Fibroblast of mammary gland (primary cell): ENCODE data around the gene TEAD1.

Experiments used
- DNase-seq: peaks from one replicate; pipeline ENCODE4 v3.0.0-alpha.2; 2010; ENCODE audit warnings: low read depth
- H3K4me3 ChIP-seq: 2 replicates; pipeline ENCODE4 v1.5.1; 2011; ENCODE audit warnings: low read depth, mild to moderate bottlenecking, low read length, moderate library complexity; ENCODE audit not compliant: control insufficient read depth
- TF ChIP-seq, protein P1 (sequence below): conservative IDR thresholded peaks from 2 replicates; pipeline ENCODE4 v1.5.1; 2011; ENCODE audit warnings: low read depth, low read length, inconsistent platforms; ENCODE audit not compliant: control insufficient read depth, insufficient read depth

The TEAD1 gene

DNA sequence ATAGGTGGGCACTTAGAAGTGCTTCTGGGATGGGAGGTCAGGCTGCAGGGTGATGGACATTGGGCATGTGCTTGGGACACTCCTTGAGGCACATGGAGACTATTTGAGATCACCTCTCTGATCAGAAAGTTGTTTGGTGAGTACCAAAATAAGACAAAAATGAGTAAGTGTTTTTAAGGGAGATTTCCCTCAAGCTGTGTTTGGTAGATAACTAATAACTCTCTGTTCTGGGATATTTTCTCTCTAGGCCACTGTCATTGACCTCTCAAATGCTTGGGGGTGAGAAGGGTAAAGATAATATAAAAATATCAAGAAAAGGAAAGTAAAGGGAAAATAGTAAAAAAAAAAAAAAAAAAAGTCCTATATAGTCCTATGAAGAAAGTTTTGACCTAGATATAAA, 117.8 kb downstream of the TEAD1 start:
- H3K4me3 ChIP-seq: no peak overlapping the region
- TF ChIP-seq, protein P1, sequence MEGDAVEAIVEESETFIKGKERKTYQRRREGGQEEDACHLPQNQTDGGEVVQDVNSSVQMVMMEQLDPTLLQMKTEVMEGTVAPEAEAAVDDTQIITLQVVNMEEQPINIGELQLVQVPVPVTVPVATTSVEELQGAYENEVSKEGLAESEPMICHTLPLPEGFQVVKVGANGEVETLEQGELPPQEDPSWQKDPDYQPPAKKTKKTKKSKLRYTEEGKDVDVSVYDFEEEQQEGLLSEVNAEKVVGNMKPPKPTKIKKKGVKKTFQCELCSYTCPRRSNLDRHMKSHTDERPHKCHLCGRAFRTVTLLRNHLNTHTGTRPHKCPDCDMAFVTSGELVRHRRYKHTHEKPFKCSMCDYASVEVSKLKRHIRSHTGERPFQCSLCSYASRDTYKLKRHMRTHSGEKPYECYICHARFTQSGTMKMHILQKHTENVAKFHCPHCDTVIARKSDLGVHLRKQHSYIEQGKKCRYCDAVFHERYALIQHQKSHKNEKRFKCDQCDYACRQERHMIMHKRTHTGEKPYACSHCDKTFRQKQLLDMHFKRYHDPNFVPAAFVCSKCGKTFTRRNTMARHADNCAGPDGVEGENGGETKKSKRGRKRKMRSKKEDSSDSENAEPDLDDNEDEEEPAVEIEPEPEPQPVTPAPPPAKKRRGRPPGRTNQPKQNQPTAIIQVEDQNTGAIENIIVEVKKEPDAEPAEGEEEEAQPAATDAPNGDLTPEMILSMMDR: no peak
- no peak for DNase-seq

DNA sequence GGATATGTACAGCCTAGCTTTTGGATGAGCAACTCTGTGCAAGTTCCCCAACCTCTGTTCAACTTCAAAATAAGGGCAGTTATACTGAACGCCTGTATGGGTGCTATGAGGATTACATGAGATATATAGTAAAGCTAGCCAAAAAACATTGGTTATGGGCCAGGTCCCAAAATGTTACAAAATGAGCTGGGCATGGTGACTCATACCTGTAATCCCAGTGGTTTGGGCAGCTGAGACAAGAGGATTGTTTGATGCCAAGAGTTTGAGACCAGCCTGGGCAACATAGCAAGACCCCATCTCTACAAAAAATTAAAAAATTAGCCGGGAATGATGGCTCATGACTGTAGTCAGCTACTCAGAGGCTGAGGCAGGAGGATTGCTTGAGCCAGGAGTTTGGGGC, 118.4 kb downstream of the TEAD1 start:
- H3K4me3 ChIP-seq: no peak overlapping the region
- TF ChIP-seq, protein P1: no peak
- DNase-seq: peak; percentile 78

DNA sequence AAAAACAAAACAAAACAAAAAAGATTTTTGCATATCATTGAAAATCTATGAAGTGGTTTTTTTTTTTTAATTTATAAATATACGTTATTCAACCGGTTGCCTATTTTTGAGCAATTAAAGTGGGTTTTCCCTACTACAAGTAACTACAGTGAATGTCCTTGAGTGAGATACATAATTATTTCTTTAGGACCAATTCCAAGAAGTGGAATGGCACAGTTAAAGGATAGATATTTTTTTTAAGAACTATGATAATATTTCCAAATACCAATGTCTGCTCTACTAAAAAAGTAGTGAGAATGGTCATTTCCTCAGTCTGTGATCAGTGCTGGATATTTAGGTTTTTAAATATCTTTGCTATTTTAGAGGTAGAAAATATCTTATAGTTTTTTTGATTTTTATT, 118.8 kb downstream of the TEAD1 start:
- no peak overlapping the region for H3K4me3 ChIP-seq
- DNase-seq: no peak
- TF ChIP-seq, protein P1: no peak

DNA sequence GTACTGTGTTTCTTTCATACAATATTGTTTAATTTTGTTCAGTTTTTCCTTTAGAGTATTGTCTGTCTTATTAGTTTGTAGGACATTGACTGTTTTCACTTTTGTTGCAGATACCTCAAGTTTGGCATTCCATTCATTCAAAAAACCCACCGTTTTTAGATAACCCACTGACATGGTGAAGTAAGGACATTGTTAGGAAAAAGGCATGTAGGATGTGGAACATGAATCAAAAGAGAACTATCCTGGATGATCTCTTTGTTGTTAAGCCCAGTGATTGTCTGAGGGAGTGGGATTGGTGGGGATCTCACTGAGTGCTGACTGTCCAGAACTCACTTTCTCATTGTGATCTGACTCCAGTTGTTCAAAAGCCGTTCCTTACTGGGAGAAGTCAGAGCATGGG, 119.3 kb downstream of the TEAD1 start:
- no peak overlapping the region for H3K4me3 ChIP-seq
- no peak for DNase-seq
- TF ChIP-seq, protein P1: no peak

DNA sequence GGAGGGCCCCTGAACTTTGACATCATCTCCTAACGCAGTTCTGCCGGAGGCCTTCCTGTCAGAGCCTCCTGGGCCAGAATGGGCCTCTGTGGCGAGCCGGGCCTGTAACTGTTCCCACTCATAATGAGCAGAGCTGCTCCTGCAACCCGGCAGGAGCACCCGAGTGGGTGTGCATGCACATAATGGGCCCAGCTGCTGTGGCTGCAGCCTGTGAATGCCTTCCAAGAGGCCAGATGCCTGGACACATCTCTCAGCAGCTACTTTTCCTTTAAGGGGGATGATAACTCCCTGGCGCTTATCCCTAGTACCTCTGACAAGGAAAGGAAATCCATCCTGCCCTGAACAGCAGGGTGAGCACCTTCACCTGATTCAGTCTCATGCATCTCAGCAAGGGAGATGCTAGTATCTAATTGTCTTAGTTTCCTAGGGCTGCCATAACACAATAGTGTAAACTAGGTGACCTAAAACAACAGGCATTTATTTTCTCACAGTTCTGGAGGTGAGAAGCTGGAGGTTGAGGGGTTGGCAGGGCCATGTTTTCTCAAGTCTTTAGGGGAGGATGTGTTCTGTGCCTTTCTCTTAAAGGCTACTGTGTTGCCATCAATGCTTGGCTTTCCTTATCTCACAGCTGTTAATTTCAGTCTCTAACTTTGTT, 120.5 kb downstream of the TEAD1 start:
- no peak for DNase-seq
- TF ChIP-seq, protein P1: no peak
- H3K4me3 ChIP-seq: no peak overlapping the region

DNA sequence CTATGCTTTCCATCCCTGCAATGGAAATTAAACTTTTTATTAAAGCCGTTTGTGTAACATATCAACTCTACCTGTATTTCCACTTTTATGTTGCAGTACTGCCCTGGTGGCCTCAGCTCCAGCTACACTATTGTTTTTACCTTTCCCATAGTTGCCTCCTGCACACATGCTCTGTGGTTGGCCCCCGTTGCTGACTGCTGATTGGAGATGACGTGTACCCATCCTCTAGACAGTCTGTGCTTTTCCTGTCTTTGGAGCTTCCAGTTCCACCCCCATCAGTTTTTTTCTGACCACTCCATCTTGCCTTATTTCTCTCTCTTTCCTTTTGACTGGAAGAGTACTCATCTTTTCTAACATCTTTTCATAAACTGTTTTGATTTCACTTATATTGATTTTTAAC, 123.8 kb downstream of the TEAD1 start:
- no peak for DNase-seq
- TF ChIP-seq, protein P1: no peak
- H3K4me3 ChIP-seq: no peak overlapping the region

DNA sequence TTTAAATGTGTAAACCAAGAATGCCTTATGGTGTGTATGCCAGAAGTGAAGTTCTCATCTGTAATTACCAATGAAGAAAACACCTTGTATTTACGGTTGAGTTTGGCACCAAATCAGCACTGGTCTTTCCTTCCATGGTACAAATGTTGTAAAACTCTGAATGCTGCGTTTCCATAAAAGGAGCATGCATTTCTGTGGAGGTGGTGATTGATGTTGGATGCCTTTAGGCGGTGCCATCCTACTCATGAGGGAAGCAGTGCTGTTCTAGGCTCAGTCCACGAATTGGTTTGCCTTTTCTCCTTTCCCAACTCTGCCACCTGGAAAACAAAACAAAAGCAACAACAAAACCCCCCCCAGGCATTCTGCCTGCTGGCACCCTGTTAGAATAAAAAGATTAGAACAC, 124.4 kb downstream of the TEAD1 start:
- TF ChIP-seq, protein P1: no peak
- no peak overlapping the region for H3K4me3 ChIP-seq
- no peak for DNase-seq
